BE2C (cell line): ENCODE data around the gene ADGRV1.

ENCODE experiments used
- DNase-seq: peaks from one replicate; pipeline ENCODE4 v3.0.0-alpha.2; 2020
- H3K27me3 ChIP-seq: fragments of 250-450 bp; sonication (Bioruptor Pico); 2 replicates; pipeline ENCODE4 v1.5.1; 2020; ENCODE audit warnings: mild to moderate bottlenecking
- H3K36me3 ChIP-seq: fragments of 250-450 bp; sonication (Bioruptor Pico); 2 replicates; pipeline ENCODE4 v1.5.1; 2020; ENCODE audit warnings: mild to moderate bottlenecking
- H3K4me1 ChIP-seq: fragments of 250-450 bp; sonication (Bioruptor Pico); 2 replicates; pipeline ENCODE4 v1.5.1; 2020
- H3K4me3 ChIP-seq: 2 replicates; pipeline ENCODE4 v1.5.1; 2011; ENCODE audit warnings: low read depth, low read length
- H3K9me3 ChIP-seq: fragments of 250-450 bp; sonication (Bioruptor Pico); 2 replicates; pipeline ENCODE4 v1.5.1; 2020
- TF ChIP-seq, protein P1 (sequence below): IDR thresholded peaks from 2 replicates; pipeline ENCODE4 v1.5.1; 2012; ENCODE audit warnings: mild to moderate bottlenecking, low read depth, low read length

Gene ADGRV1

DNA sequence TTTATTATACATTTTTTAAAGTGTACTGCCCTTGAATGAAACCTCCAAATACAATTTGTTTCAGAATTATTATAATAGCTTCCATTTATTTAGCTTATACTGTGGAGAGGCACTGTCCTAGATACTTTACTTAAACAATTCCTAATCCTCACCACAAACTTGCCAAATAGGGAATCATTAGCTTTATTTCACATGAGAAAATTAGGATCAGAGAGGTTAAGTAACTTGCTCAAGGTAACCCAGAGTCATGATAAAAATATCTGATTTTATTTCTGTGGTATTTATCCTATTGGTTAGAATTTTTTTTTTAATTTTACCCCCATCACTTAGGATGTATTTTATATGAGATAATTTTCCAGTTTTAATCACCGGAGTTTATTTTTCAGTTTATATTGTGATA is 78.4 kb downstream of the ADGRV1 start:
- TF ChIP-seq, protein P1, sequence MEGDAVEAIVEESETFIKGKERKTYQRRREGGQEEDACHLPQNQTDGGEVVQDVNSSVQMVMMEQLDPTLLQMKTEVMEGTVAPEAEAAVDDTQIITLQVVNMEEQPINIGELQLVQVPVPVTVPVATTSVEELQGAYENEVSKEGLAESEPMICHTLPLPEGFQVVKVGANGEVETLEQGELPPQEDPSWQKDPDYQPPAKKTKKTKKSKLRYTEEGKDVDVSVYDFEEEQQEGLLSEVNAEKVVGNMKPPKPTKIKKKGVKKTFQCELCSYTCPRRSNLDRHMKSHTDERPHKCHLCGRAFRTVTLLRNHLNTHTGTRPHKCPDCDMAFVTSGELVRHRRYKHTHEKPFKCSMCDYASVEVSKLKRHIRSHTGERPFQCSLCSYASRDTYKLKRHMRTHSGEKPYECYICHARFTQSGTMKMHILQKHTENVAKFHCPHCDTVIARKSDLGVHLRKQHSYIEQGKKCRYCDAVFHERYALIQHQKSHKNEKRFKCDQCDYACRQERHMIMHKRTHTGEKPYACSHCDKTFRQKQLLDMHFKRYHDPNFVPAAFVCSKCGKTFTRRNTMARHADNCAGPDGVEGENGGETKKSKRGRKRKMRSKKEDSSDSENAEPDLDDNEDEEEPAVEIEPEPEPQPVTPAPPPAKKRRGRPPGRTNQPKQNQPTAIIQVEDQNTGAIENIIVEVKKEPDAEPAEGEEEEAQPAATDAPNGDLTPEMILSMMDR: no peak
- H3K4me1 ChIP-seq: no peaks in the 10 kb centered on the region
- H3K27me3 ChIP-seq: peaks cover 18% of the 10 kb centered on the region
- no peak overlapping the region for H3K4me3 ChIP-seq
- H3K36me3 ChIP-seq: no peaks in the 10 kb centered on the region
- no peak for DNase-seq
- H3K9me3 ChIP-seq: no peaks in the 10 kb centered on the region

- H3K36me3 ChIP-seq: no peaks in the 10 kb centered on the region
- H3K4me1 ChIP-seq: no peaks in the 10 kb centered on the region
- no peak overlapping the region for H3K4me3 ChIP-seq
- H3K27me3 ChIP-seq: peaks cover 21% of the 10 kb centered on the region
- TF ChIP-seq, protein P1: no peak
- no peaks in the 10 kb centered on the region for H3K9me3 ChIP-seq
- DNase-seq: no peak
Observed at GRCh38 chr5:90637731-90638130, 79.1 kb downstream of the ADGRV1 start.

DNA sequence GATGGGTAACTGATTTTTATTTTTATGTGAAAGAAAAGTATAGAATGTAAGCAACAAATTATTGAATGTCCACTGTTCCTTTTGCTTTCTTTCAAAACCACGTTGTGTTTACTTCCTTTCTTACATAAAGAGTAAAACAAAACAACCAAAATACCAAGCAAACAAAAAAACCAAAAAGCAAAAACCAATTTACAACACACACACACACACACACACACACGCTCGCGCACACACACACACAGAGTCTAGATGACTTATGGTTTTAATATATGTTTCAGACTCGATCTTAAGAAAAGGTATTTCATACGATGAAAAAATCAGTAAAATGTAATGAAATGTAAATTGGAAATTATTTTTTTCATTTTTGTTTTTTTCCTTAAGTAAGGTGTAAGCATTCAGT is 80.3 kb downstream of the ADGRV1 start:
- no peaks in the 10 kb centered on the region for H3K36me3 ChIP-seq
- H3K27me3 ChIP-seq: peaks cover 29% of the 10 kb centered on the region
- TF ChIP-seq, protein P1: no peak
- no peaks in the 10 kb centered on the region for H3K4me1 ChIP-seq
- DNase-seq: no peak
- H3K4me3 ChIP-seq: no peak overlapping the region
- no peaks in the 10 kb centered on the region for H3K9me3 ChIP-seq

DNA sequence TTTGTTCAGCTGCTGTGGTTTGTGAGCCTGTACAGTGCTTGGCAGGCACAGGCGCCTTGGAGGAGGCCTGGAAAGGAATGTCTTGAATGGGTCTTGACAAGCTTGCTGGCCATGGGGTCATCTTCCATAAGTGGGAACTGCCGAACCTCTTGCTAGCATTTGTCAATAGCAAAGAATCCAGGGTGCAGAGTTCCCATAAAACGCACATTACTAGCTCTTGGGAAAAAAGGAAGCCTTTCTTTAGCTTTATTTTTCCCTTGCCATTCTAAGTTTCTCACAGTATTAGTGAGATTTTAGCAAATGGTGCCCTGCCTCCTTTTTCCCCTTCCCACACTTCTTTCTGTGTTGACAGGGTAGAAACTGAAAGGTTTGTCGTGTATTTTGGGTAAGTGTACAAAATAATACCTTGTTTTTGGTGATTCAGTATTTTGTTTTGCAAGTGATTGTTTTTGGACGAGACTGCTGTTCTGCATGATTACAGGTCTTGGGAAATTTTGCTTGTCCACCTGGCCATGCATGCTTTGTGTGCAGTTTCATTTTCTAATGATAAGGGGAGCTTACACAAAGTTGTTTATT is 82.0 kb downstream of the ADGRV1 start:
- no peak for DNase-seq
- Histone ChIP-seq H3K4me1 (no peaks in the 10 kb centered on the region), H3K36me3 (no peaks in the 10 kb centered on the region), H3K4me3 (no peak overlapping the region), H3K9me3 (no peaks in the 10 kb centered on the region), H3K27me3 (peaks cover 30% of the 10 kb centered on the region)
- TF ChIP-seq, protein P1: no peak

DNA sequence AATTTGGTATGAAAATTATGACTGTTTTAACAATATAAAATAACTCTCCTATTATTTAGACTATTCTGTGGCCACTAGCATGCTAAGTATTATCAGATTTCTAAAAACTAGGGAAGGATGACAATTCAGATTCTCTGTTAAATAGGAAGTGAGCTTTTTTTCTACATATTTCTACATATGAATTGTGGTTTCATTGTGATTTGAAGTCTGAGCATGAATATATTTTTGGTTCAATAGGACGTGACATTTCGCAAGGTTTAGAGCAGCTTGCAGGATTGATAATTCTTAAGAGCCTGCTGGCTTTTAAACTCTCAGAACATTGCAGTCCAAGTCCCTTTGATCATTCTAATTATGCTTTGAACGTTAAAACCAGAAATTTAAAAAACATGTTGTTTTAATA is 82.9 kb downstream of the ADGRV1 start:
- H3K36me3 ChIP-seq: no peaks in the 10 kb centered on the region

GRCh38 chr5:90642706-90643229 is 84.2 kb downstream of the ADGRV1 start:
- Histone ChIP-seq H3K36me3 (no peaks in the 10 kb centered on the region), H3K9me3 (no peaks in the 10 kb centered on the region), H3K4me3 (no peak overlapping the region), H3K4me1 (no peaks in the 10 kb centered on the region), H3K27me3 (peaks cover 32% of the 10 kb centered on the region)
- TF ChIP-seq, protein P1: no peak
- DNase-seq: no peak

More for the DNA sequence above, 82.9 kb downstream of the ADGRV1 start:
- no peaks in the 10 kb centered on the region for H3K4me1 ChIP-seq
- no peak for DNase-seq
- TF ChIP-seq, protein P1: no peak
- H3K9me3 ChIP-seq: no peaks in the 10 kb centered on the region
- H3K4me3 ChIP-seq: no peak overlapping the region
- peaks cover 30% of the 10 kb centered on the region for H3K27me3 ChIP-seq
